RWPE2 (cell line): ENCODE measurements around the gene FILIP1.
A peak's percentile ranks its signal among the peaks of the same experiment; 100 is the strongest.

Experiments used
- ATAC-seq: fragments of 200-7000 bp; cut with Tn5 transposase; 3 replicates; pipeline ENCODE4 v1.9.1; 2021; ENCODE audit warnings: low read depth
- DNase-seq: peaks from one replicate; pipeline ENCODE4 v3.0.0-alpha.2; 2020; ENCODE audit warnings: low spot score
- H3K27ac ChIP-seq: fragments of 450-650 bp; 2 replicates; pipeline ENCODE4 v1.5.1; 2017; ENCODE audit warnings: mild to moderate bottlenecking; ENCODE audit not compliant: poor library complexity, severe bottlenecking
- H3K27me3 ChIP-seq: fragments of 250-450 bp; sonication (Bioruptor Pico); 2 replicates; pipeline ENCODE4 v1.5.1; 2021; ENCODE audit warnings: mild to moderate bottlenecking, moderate library complexity; ENCODE audit not compliant: insufficient read depth, poor library complexity, severe bottlenecking
- H3K36me3 ChIP-seq: fragments of 250-450 bp; sonication (Bioruptor Pico); 2 replicates; pipeline ENCODE4 v1.5.1; 2020; ENCODE audit warnings: low read depth, mild to moderate bottlenecking, moderate library complexity
- H3K4me1 ChIP-seq: fragments of 250-450 bp; sonication (Bioruptor Pico); 2 replicates; pipeline ENCODE4 v1.5.1; 2021; ENCODE audit warnings: mild to moderate bottlenecking, moderate library complexity; ENCODE audit not compliant: insufficient read depth, poor library complexity, severe bottlenecking
- H3K4me3 ChIP-seq: fragments of 250-450 bp; sonication (Bioruptor Pico); 2 replicates; pipeline ENCODE4 v1.5.1; 2021; ENCODE audit warnings: mild to moderate bottlenecking, moderate library complexity; ENCODE audit not compliant: severe bottlenecking
- H3K9me3 ChIP-seq: fragments of 250-450 bp; sonication (Bioruptor Pico); 2 replicates; pipeline ENCODE4 v1.5.1; 2021; ENCODE audit warnings: mild to moderate bottlenecking, moderate library complexity; ENCODE audit not compliant: severe bottlenecking
- CTCF ChIP-seq: fragments of 450-650 bp; IDR thresholded peaks from one replicate; pipeline ENCODE4 v1.5.1; 2017; ENCODE audit warnings: mild to moderate bottlenecking, moderate library complexity; ENCODE audit not compliant: poor library complexity, severe bottlenecking

Gene FILIP1

GRCh38 chr6:75350808-75351207, 142.8 kb downstream of the FILIP1 start:
- Histone ChIP-seq H3K9me3 (no peaks in the 10 kb centered on the region), H3K4me1 (no peaks in the 10 kb centered on the region), H3K27me3 (no peaks in the 10 kb centered on the region), H3K36me3 (no peaks in the 10 kb centered on the region), H3K27ac (no peak overlapping the region), H3K4me3 (no peak overlapping the region)
- TF ChIP-seq CTCF, result no peak
- ATAC-seq, result no peak
- DNase-seq, result no peak

- TF ChIP-seq CTCF, result no peak
- DNase-seq (no peak), ATAC-seq (no peak)
- H3K4me1 ChIP-seq, result no peaks in the 10 kb centered on the region
- no peaks in the 10 kb centered on the region for H3K9me3 ChIP-seq
- no peaks in the 10 kb centered on the region for H3K36me3 ChIP-seq
- H3K27ac ChIP-seq, result no peak overlapping the region
- no peak overlapping the region for H3K4me3 ChIP-seq
- no peaks in the 10 kb centered on the region for H3K27me3 ChIP-seq
Measured at GRCh38 chr6:75350156-75350555, 143.4 kb downstream of the FILIP1 start.

GRCh38 chr6:75349262-75349984, 144.2 kb downstream of the FILIP1 start:
- DNase-seq (no peak), ATAC-seq (0 out of 3 replicates have a peak, but pooled peaks have one; percentile 40)
- H3K9me3 ChIP-seq, result no peaks in the 10 kb centered on the region
- H3K27me3 ChIP-seq, result no peaks in the 10 kb centered on the region
- no peaks in the 10 kb centered on the region for H3K4me1 ChIP-seq
- no peak for TF ChIP-seq CTCF
- H3K4me3 ChIP-seq, result no peak overlapping the region
- no peak overlapping the region for H3K27ac ChIP-seq
- no peaks in the 10 kb centered on the region for H3K36me3 ChIP-seq

- H3K36me3 ChIP-seq, result no peaks in the 10 kb centered on the region
- H3K4me1 ChIP-seq, result no peaks in the 10 kb centered on the region
- H3K9me3 ChIP-seq, result no peaks in the 10 kb centered on the region
- DNase-seq, result no peak
- no peak overlapping the region for H3K27ac ChIP-seq
- H3K4me3 ChIP-seq, result no peak overlapping the region
- no peak for ATAC-seq
- TF ChIP-seq CTCF, result no peak
- no peaks in the 10 kb centered on the region for H3K27me3 ChIP-seq
Measured at GRCh38 chr6:75348882-75349261, 144.7 kb downstream of the FILIP1 start.

- DNase-seq, result no peak
- TF ChIP-seq CTCF, result no peak
Measured at GRCh38 chr6:75347898-75348610, 145.5 kb downstream of the FILIP1 start.

More at GRCh38 chr6:75347898-75348610, 145.5 kb downstream of the FILIP1 start:
- H3K27ac ChIP-seq, result no peak overlapping the region
- no peaks in the 10 kb centered on the region for H3K9me3 ChIP-seq
- H3K36me3 ChIP-seq, result no peaks in the 10 kb centered on the region
- ATAC-seq, result no peak
- no peaks in the 10 kb centered on the region for H3K27me3 ChIP-seq
- no peaks in the 10 kb centered on the region for H3K4me1 ChIP-seq
- H3K4me3 ChIP-seq, result no peak overlapping the region
